ENCODE measurements around the gene NADSYN1.

Gene NADSYN1

GRCh38 chr11:71502026-71502425 lies 49.0 kb downstream of the NADSYN1 start:
- Histone ChIP-seq H3K36me3 (peaks cover 97% of the 10 kb centered on the region), H3K27ac (no peak overlapping the region), H3K4me1 (ENCODE audit: control insufficient read depth in 1 of 2, insufficient read depth in 1 of 2, low read depth in 1 of 2, low read length in 1 of 2) (no peaks in the 10 kb centered on the region), H3K9me3 (no peaks in the 10 kb centered on the region), H3K27me3 (no peaks in the 10 kb centered on the region), H3K4me3 (ENCODE audit: low read depth in 1 of 2, low read length in 1 of 2) (no peak overlapping the region)
- TF ChIP-seq CTCF (IDR thresholded peaks at IDR 0.05) = no peak

GRCh38 chr11:71502871-71503435 lies 50.0 kb downstream of the NADSYN1 start:
- TF ChIP-seq CTCF (IDR thresholded peaks at IDR 0.05) = no peak
- H3K36me3 ChIP-seq = peaks cover 87% of the 10 kb centered on the region
- H3K9me3 ChIP-seq = no peaks in the 10 kb centered on the region
- H3K4me1 ChIP-seq (ENCODE audit: control insufficient read depth in 1 of 2, insufficient read depth in 1 of 2, low read depth in 1 of 2, low read length in 1 of 2) = no peaks in the 10 kb centered on the region
- no peak overlapping the region for H3K4me3 ChIP-seq (ENCODE audit: low read depth in 1 of 2, low read length in 1 of 2)
- H3K27me3 ChIP-seq = no peaks in the 10 kb centered on the region
- H3K27ac ChIP-seq = no peak overlapping the region

GRCh38 chr11:71504531-71504930 lies 51.5 kb downstream of the NADSYN1 start:
- no peaks in the 10 kb centered on the region for H3K9me3 ChIP-seq
- H3K36me3 ChIP-seq = peaks cover 72% of the 10 kb centered on the region
- no peaks in the 10 kb centered on the region for H3K27me3 ChIP-seq
- no peak overlapping the region for H3K4me3 ChIP-seq (ENCODE audit: low read depth in 1 of 2, low read length in 1 of 2)
- no peaks in the 10 kb centered on the region for H3K4me1 ChIP-seq (ENCODE audit: control insufficient read depth in 1 of 2, insufficient read depth in 1 of 2, low read depth in 1 of 2, low read length in 1 of 2)
- H3K27ac ChIP-seq = no peak overlapping the region
- TF ChIP-seq CTCF (IDR thresholded peaks at IDR 0.05) = no peak

- Histone ChIP-seq H3K27ac (no peak overlapping the region), H3K27me3 (no peaks in the 10 kb centered on the region), H3K9me3 (no peaks in the 10 kb centered on the region), H3K4me3 (ENCODE audit: low read depth in 1 of 2, low read length in 1 of 2) (no peak overlapping the region), H3K4me1 (ENCODE audit: control insufficient read depth in 1 of 2, insufficient read depth in 1 of 2, low read depth in 1 of 2, low read length in 1 of 2) (no peaks in the 10 kb centered on the region), H3K36me3 (peaks cover 67% of the 10 kb centered on the region)
- no peak for TF ChIP-seq CTCF (IDR thresholded peaks at IDR 0.05)
These were observed 52.0 kb downstream of the NADSYN1 start for GRCh38 chr11:71505001-71505400.

- no peaks in the 10 kb centered on the region for H3K27me3 ChIP-seq
- H3K27ac ChIP-seq = no peak overlapping the region
- no peaks in the 10 kb centered on the region for H3K4me1 ChIP-seq (ENCODE audit: control insufficient read depth in 1 of 2, insufficient read depth in 1 of 2, low read depth in 1 of 2, low read length in 1 of 2)
- no peak for TF ChIP-seq CTCF (IDR thresholded peaks at IDR 0.05)
- H3K9me3 ChIP-seq = no peaks in the 10 kb centered on the region
- no peak overlapping the region for H3K4me3 ChIP-seq (ENCODE audit: low read depth in 1 of 2, low read length in 1 of 2)
- peaks cover 59% of the 10 kb centered on the region for H3K36me3 ChIP-seq
These were observed 52.8 kb downstream of the NADSYN1 start for GRCh38 chr11:71505781-71506180.

GRCh38 chr11:71507102-71507501 lies 54.1 kb downstream of the NADSYN1 start:
- Histone ChIP-seq H3K27me3 (no peaks in the 10 kb centered on the region), H3K4me3 (ENCODE audit: low read depth in 1 of 2, low read length in 1 of 2) (no peak overlapping the region), H3K9me3 (no peaks in the 10 kb centered on the region), H3K36me3 (peaks cover 46% of the 10 kb centered on the region), H3K4me1 (ENCODE audit: control insufficient read depth in 1 of 2, insufficient read depth in 1 of 2, low read depth in 1 of 2, low read length in 1 of 2) (no peaks in the 10 kb centered on the region), H3K27ac (no peak overlapping the region)
- no peak for TF ChIP-seq CTCF (IDR thresholded peaks at IDR 0.05)
